AG04449 (cell line): ENCODE results near the gene LSG1.
A peak's percentile ranks its signal among the peaks of the same experiment; 100 is the strongest.

Source experiments
- CTCF ChIA-PET: fragments of 350-600 bp; formaldehyde crosslinking; extraction: SDS; loops from one replicate; lab custom pipeline; 2021; ENCODE audit warnings: antibody characterized with exemption; lab: Yijun Ruan, JAX
- POLR2A ChIA-PET: fragments of 400-600, 350-600 bp; formaldehyde crosslinking; extraction: SDS; loops from one replicate; lab custom pipeline; 2020; ENCODE audit warnings: antibody characterized with exemption, inconsistent platforms; lab: Yijun Ruan, JAX
- DNase-seq: peaks from one replicate; pipeline ENCODE4 v3.0.0-alpha.2; 2010; ENCODE audit warnings: low read depth, low spot score
- H3K4me3 ChIP-seq: 2 replicates; pipeline ENCODE4 v1.5.1; 2011; ENCODE audit warnings: low read depth, mild to moderate bottlenecking, control low read depth, low read length
- CTCF ChIP-seq: IDR thresholded peaks from one replicate; pipeline ENCODE4 v1.5.1; 2011; ENCODE audit warnings: mild to moderate bottlenecking, moderate library complexity, low read length, control low read depth, inconsistent platforms; ENCODE audit not compliant: insufficient read depth; ENCODE audit errors: missing control alignments

The LSG1 gene

GRCh38 chr3:194676471-194676870 is 4.5 kb upstream of the LSG1 start:
- no peak for DNase-seq
- POLR2A ChIA-PET, result no interaction called here
- CTCF ChIA-PET, result interaction anchor here (0.9 to 6.9 kb wide), 5 partner anchors 9 to 595 kb away, joined by 3 to 147 read pairs (median 3); partner anchors contain the start of genes FAM43A and XXYLT1
- no peak overlapping the region for H3K4me3 ChIP-seq
- no peak for TF ChIP-seq CTCF

DNA sequence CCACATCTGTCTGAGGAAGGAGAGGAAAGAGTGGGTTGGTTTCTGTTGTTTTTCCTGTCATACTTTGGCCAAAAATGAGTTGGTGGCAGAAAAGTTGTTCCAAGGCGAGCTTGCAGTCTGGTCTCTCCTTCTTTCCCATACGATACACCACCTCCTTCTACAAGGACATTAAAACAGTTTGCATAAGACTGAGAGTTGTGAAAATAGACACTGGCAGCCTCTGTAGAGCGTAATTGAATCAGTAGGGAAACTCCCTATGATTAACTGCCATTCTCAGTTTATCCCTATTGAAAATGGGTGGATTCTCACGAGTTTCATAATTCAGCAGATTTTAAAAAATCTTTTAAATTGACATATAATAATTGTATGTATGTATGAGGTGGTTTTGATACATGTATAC is 3.7 kb upstream of the LSG1 start:
- H3K4me3 ChIP-seq, result no peak overlapping the region
- CTCF ChIA-PET, result interaction anchor here (0.8 to 6.9 kb wide), 3 partner anchors 10 to 595 kb away, joined by 4 to 147 read pairs (median 61); partner anchors contain the start of genes FAM43A and XXYLT1
- POLR2A ChIA-PET, result interaction anchor here (0.8 kb wide), 1 partner anchor 10 kb away, joined by 3 read pairs; the partner anchor contains the start of gene FAM43A
- DNase-seq, result no peak
- no peak for TF ChIP-seq CTCF

- H3K4me3 ChIP-seq, result no peak overlapping the region
- DNase-seq, result no peak
- no peak for TF ChIP-seq CTCF
- POLR2A ChIA-PET, result interaction anchor here (0.8 kb wide), 1 partner anchor 11 kb away, joined by 3 read pairs; the partner anchor contains the start of gene FAM43A
- CTCF ChIA-PET, result interaction anchor here (0.6 to 6.9 kb wide), 6 partner anchors 10 to 631 kb away, joined by 3 to 147 read pairs (median 19); partner anchors contain the start of genes FAM43A and XXYLT1
Observed at GRCh38 chr3:194675081-194675640, 3.2 kb upstream of the LSG1 start.

DNA sequence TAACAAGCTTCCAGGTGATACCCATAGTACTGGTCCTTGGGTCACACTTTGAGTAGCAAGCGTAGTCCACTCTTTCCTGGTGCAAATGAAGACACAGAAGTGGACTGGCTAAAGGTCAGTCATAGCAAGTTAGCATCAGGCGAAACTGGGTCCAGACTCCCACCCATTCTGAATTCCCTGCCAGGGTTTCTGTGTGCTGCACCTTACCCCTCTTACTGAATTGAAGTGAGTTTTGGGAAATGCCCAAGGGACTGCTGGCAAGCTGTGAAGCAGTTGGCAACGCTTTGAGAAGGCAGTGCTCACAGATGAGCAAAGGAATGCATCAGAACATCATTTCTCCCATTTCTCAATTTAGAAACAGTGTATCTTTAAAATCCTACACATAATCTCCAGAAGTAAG is 1.8 kb upstream of the LSG1 start:
- CTCF ChIA-PET, result interaction anchor here (0.7 to 6.9 kb wide), 8 partner anchors 12 to 597 kb away, joined by 3 to 147 read pairs (median 8); partner anchors contain the start of genes FAM43A and XXYLT1
- POLR2A ChIA-PET, result interaction anchor here (3.2 kb wide), 1 partner anchor 12 kb away, joined by 25 read pairs; the partner anchor contains the start of gene FAM43A
- DNase-seq, result no peak
- no peak overlapping the region for H3K4me3 ChIP-seq
- TF ChIP-seq CTCF, result no peak

- ChIA-PET POLR2A (interaction anchor here (0.6 to 3.2 kb wide), 4 partner anchors 13 to 868 kb away, joined by 3 to 25 read pairs (median 7); partner anchors contain the start of genes FAM43A and XXYLT1), CTCF (interaction anchor here (0.8 to 6.9 kb wide), 20 partner anchors 12 to 850 kb away, joined by 3 to 147 read pairs (median 12); partner anchors contain the start of genes FAM43A and XXYLT1)
- peak overlapping the region; percentile 89 for H3K4me3 ChIP-seq
- TF ChIP-seq CTCF, result no peak
- no peak for DNase-seq
Observed at GRCh38 chr3:194672876-194673275, 885 bp upstream of the LSG1 start.

GRCh38 chr3:194671511-194671899 is 486 bp downstream of the LSG1 start:
- peak overlapping the region; percentile 89 for H3K4me3 ChIP-seq
- POLR2A ChIA-PET, result interaction anchor here (0.6 to 3.2 kb wide), 5 partner anchors 11 to 599 kb away, joined by 3 to 25 read pairs (median 4); partner anchors contain the start of genes FAM43A and XXYLT1
- peak; percentile 43 for TF ChIP-seq CTCF
- DNase-seq, result no peak
- CTCF ChIA-PET, result interaction anchor here (0.7 to 6.9 kb wide), 38 partner anchors 12 to 851 kb away, joined by 3 to 147 read pairs (median 6); partner anchors contain the start of genes FAM43A, TMEM44 and XXYLT1
